GM12873 (cell line): ENCODE results near the gene MOBP.

Experiments
- TF ChIP-seq, protein P1 (sequence below): IDR thresholded peaks from 2 replicates; pipeline ENCODE4 v1.5.1; 2012; ENCODE audit warnings: low read depth, mild to moderate bottlenecking, moderate library complexity, low read length, control low read depth; ENCODE audit not compliant: insufficient read depth; ENCODE audit errors: missing control alignments

The MOBP gene

GRCh38 chr3:39467394-39468107 is at the start of gene MOBP:
Gene MOBP (plus strand): TSS chr3:39467680. CDS start chr3:39502070, 34,390 bp downstream.
- TF ChIP-seq, protein P1, sequence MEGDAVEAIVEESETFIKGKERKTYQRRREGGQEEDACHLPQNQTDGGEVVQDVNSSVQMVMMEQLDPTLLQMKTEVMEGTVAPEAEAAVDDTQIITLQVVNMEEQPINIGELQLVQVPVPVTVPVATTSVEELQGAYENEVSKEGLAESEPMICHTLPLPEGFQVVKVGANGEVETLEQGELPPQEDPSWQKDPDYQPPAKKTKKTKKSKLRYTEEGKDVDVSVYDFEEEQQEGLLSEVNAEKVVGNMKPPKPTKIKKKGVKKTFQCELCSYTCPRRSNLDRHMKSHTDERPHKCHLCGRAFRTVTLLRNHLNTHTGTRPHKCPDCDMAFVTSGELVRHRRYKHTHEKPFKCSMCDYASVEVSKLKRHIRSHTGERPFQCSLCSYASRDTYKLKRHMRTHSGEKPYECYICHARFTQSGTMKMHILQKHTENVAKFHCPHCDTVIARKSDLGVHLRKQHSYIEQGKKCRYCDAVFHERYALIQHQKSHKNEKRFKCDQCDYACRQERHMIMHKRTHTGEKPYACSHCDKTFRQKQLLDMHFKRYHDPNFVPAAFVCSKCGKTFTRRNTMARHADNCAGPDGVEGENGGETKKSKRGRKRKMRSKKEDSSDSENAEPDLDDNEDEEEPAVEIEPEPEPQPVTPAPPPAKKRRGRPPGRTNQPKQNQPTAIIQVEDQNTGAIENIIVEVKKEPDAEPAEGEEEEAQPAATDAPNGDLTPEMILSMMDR = no peak

GRCh38 chr3:39419742-39420315 is 47.7 kb upstream of the MOBP start:
- TF ChIP-seq, protein P1 = no peak

DNA sequence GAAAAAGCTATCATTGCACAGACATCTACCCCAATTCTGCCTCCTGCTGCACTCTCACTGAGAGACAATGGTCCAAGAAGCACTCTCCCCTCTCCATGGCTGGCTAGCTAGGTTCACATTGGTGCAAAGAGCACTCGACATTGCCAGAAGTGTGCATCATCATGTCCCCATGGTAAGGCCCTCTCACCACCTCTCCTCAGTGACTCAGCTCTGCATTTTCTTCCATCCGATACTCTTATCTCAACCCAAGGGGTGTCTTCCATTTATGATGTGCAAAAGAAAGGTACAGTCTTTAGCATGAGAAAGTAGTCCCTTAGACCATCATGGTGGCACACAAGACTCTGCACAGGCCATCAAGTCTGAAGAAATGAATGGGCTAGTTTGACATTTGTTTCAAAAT is 46.9 kb upstream of the MOBP start:
- TF ChIP-seq, protein P1 = no peak

DNA sequence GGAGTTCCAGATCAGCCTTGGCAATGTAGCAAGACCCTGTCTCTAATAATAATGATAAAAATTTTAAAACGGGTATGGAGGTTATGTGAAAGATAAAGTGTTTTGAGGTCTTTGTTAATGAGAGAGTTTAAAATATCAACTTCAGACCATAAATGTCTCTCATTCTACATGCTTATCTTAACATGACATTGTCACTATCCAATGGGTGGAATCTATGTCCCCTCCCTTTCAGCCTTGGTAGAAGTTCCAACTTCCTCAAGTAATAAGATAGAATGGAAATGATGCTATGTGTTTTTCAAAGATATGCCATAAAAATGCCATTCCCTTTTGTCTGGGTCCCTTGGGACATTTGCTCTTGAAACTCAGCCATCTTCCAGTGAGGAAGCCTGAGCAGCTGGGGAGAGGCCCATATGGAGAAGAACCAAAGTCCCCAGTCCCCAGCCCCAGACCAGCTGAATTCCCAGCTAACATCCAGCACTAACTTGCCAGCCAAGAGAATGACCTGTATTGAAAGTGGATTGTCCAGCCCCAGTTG is 44.0 kb upstream of the MOBP start:
- TF ChIP-seq, protein P1 = no peak

DNA sequence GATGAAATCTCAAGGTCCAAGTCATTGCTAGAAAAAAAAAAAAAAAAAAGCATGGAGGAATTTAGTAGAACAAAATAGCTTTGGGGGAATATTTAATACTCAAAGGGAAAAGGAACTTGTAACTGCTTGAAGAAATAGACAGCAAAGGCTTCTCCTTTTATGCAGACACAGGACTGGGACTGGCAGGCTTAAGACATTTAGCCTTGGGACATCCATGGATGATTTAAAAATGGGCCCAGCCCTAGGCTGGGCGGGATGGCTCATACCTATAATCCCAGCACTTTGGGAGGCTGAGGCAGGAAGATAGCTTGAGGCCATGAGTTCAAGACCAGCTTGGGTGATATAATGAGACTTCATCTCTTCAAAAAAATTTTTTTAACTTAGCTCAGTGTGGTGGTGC is 41.2 kb upstream of the MOBP start:
- TF ChIP-seq, protein P1 = no peak

DNA sequence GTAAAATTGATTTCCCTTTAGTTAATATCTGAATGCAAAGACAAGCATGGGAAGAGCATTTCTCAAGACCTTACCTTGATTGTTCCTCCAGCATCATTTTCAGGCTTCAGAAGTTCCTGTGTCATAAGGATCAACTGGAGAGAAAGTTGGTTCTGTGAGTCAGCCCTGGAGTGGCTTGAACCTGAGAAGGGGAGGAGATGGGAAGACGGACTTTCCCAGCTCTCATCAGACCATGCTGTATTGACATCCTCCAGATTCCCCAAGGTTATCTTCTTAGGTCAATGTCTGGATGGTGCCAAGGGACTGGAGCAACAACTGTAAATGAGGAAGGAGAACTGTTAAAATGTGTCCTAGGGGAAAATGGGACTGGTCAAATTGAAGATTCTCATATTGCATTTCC is 40.0 kb upstream of the MOBP start:
- TF ChIP-seq, protein P1 = no peak

GRCh38 chr3:39428745-39429201 is 38.7 kb upstream of the MOBP start:
- TF ChIP-seq, protein P1 = no peak
